DMS 273 treated with DMSO at 0.1 percent for 48 hours (cell line): ENCODE data around the gene CCL23.

Experiments
- DNase-seq: peaks from one replicate; lab custom pipeline; 2025; lab: John Stamatoyannopoulos, UW

CCL23 gene

DNA sequence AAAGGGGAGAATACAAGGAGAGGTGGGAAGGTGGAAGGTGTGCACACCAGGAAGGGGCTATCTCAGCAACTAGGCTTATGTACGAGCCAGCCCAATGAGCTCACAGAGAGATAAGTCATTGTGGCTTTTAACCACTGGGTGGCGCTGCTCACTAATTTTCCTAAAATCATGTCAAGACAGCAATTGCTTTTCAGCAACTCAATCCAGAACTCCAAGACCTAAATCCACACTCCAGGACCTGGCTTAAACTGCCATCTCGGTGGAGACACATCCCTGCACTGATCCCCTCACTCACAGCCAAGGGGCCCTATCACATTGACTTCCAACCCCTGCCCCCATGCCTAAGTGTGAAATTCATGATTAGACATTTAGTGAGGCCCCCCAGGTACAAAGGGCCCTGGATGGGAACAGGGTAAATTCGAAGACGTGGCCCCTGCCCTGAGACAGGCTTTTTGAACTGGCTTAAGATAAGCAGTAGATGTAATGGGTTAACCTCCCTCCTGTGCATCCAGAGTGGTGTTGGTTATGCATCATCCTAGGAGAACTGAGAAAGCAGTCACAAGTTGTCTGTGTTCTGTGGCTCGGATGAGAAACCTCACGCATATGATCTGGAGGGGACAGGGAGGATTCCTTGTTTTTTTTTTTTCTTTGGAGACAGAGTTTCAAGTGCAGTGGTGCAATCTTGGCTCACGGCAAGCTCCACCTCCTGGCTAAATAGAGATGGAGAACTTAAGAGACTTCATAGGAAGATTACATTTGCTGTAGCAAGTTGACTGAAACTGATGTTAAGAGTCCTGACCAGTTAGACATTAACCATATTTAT, 48.0 kb downstream of the CCL23 start:
- DNase-seq: peak; percentile 30

- no peak for DNase-seq
Observed at GRCh38 chr17:35968520-35969054, 49.2 kb downstream of the CCL23 start.

- DNase-seq: no peak
Observed at GRCh38 chr17:35965272-35965671, 52.5 kb downstream of the CCL23 start.

DNA sequence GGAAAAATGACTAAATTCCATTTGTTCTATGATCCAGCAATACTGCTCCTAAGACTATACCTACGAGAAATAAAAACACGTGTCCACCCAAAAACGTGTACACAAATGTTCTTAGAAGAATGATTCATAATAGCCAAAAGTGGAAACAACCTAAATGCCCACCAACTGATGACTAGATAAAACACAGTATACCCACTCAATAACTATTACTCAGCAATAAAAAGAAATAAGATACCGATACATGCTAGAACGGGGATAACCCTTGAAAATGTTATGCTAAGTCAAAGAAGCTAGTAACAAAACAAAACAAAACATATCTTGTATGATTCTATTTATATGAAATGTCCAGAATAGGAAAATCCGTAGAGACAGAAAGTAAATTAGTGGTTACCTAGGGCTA, 54.1 kb downstream of the CCL23 start:
- DNase-seq: no peak
